HG03432 (cell line): Measurements from ENCODE around the gene SLC38A5.
"Not testable (repeated sequence)": the region's sequence is repeated elsewhere in the genome, so short reads cannot be mapped to it uniquely, and the experiment has no call there.

ENCODE experiments used
- ATAC-seq: cut with Tn5 transposase; IDR thresholded peaks from one replicate; pipeline ENCODE4 v1.9.1; 2021; ENCODE audit warnings: mild to moderate bottlenecking, moderate library complexity; ENCODE audit not compliant: unreplicated experiment

SLC38A5 gene

GRCh38 chrX:48470110-48470832, at the start of gene SLC38A5:
Gene SLC38A5, minus strand, starts transcription at chrX:48470260. Its CDS starts 2,336 bp downstream, at chrX:48467924.
- no peak for ATAC-seq

- not testable (repeated sequence) for ATAC-seq
Measured at GRCh38 chrX:48519481-48519880, 49.4 kb upstream of the SLC38A5 start.

GRCh38 chrX:48516987-48517386, 46.9 kb upstream of the SLC38A5 start:
- no peak for ATAC-seq

GRCh38 chrX:48516285-48516684, 46.2 kb upstream of the SLC38A5 start:
- no peak for ATAC-seq

GRCh38 chrX:48515842-48516241, 45.8 kb upstream of the SLC38A5 start:
- ATAC-seq = no peak

- ATAC-seq = no peak
Measured at GRCh38 chrX:48514868-48515460, 44.9 kb upstream of the SLC38A5 start.

- ATAC-seq = no peak
Measured at GRCh38 chrX:48514126-48514806, 44.2 kb upstream of the SLC38A5 start.

GRCh38 chrX:48513670-48514069, 43.6 kb upstream of the SLC38A5 start:
- no peak for ATAC-seq

GRCh38 chrX:48512371-48512935, 42.4 kb upstream of the SLC38A5 start:
- no peak for ATAC-seq

GRCh38 chrX:48511560-48511959, 41.5 kb upstream of the SLC38A5 start:
- ATAC-seq = no peak

- ATAC-seq = no peak
Measured at GRCh38 chrX:48509619-48510018, 39.6 kb upstream of the SLC38A5 start.

- no peak for ATAC-seq
Measured at GRCh38 chrX:48509245-48509590, 39.2 kb upstream of the SLC38A5 start.

GRCh38 chrX:48508400-48509244, 38.6 kb upstream of the SLC38A5 start, which contains the start of gene PORCN:
Gene PORCN, plus strand, starts transcription at chrX:48508992. Its CDS starts 829 bp downstream, at chrX:48509821.
- peak; percentile 92 for ATAC-seq

- ATAC-seq = no peak
Measured at GRCh38 chrX:48507246-48507645, 37.2 kb upstream of the SLC38A5 start.

GRCh38 chrX:48505481-48505880, 35.4 kb upstream of the SLC38A5 start:
- ATAC-seq = no peak

GRCh38 chrX:48504261-48504660, 34.2 kb upstream of the SLC38A5 start:
- no peak for ATAC-seq

- ATAC-seq = no peak
Measured at GRCh38 chrX:48498374-48498809, 28.3 kb upstream of the SLC38A5 start.

- no peak for ATAC-seq
Measured at GRCh38 chrX:48497871-48498270, 27.8 kb upstream of the SLC38A5 start.

- no peak for ATAC-seq
Measured at GRCh38 chrX:48496660-48497059, 26.6 kb upstream of the SLC38A5 start.

GRCh38 chrX:48493890-48494364, 23.9 kb upstream of the SLC38A5 start:
- ATAC-seq = no peak
